Measurements from ENCODE around the gene SPEM2. TPM values are rescaled to one million over a fixed set of nuclear protein-coding genes. Genes with fewer than 3 reads are reported as not detected.
A peak's percentile ranks its signal among the peaks of the same experiment; 100 is the strongest.

Gene SPEM2
- not detected in 2 replicates for total RNA-seq (2021; fragmentation: NEBNext Ultra II Directional; extraction: Animal tissue kit (Norgen Biotek cat#: 25700))
- polyA plus RNA-seq (2011; rRNA removed): 0.03 and 0.17 TPM in 2 replicates
- 0.08 TPM for polyA plus RNA-seq (2011; cell fraction: cytosol; rRNA removed)
- polyA plus RNA-seq (2011; cell fraction: nucleus; rRNA removed): 0.50 TPM
- polyA plus RNA-seq (2012, experiment 1 of 2): 0.22 TPM in 1 of 4 replicates, not detected in the others
- polyA plus RNA-seq (2012, experiment 2 of 2): not detected
- 0.02 TPM for polyA plus RNA-seq (2013, experiment 1 of 2)
- polyA plus RNA-seq (2013, experiment 2 of 2): 0.07 TPM
- polyA minus RNA-seq (2011; rRNA and poly(A)+ RNA removed): not detected in 2 replicates
- polyA minus RNA-seq (2011; cell fraction: cytosol; rRNA and poly(A)+ RNA removed): not detected
- not detected for polyA minus RNA-seq (2011; cell fraction: nucleus; rRNA and poly(A)+ RNA removed)
- long read RNA-seq, experiment 1: 0 reads
- long read RNA-seq, experiment 2: 0 reads

DNA sequence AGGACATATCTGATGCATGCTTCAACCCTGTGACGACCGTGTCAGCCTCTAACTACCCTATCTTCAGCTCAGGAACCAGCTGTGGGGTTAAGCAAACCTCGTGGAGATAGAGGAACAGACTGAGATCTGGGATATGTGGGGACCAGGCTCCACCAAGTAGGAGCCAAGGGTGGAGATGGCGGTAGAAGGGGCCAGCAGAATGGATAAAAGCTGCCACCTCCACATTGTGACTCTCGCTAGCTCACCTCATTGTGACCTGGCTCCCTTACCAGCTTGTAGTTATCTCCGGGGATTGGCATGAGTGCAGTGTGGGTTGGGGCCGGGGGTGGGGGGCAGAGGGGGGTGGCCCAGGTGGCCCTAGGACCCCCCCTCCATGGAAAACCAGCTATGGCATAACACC, at the start of gene SPEM2:
Gene SPEM2 (plus strand): TSS at position 301 of the 400 bp plus-strand sequence. CDS start 73 bp downstream, at position 374.
- H2BK12ac ChIP-seq (ENCODE audit: low read depth, low read length): no peak within 1 kb of the TSS
- H2BK120ac ChIP-seq (replicated peaks; ENCODE audit: low read depth, low read length): no peak within 1 kb of the TSS
- H4K20me1 ChIP-seq (replicated peaks in 1 of 2; ENCODE audit: control insufficient read depth in 1 of 2, insufficient read depth in 2 of 2, low read length in 2 of 2): peaks cover 0 to 4% of the 10 kb centered on the region in 2 experiments
- no peak within 1 kb of the TSS for H2BK15ac ChIP-seq (ENCODE audit: low read length)
- WGBS, 2 experiments (ENCODE audit: extremely low coverage in 1 of 2, insufficient coverage in 1 of 2, insufficient read length in 1 of 2, insufficient replicate concordance in 2 of 2, low coverage in 1 of 2, low lambda C conversion rate in 2 of 2, missing lambda C conversion rate in 1 of 2): 88% methylated on average over 7 of the region's 7 CpGs; no CpG with 5 or more reads in 1 of the 2 experiments
- H2AFZ ChIP-seq (ENCODE audit: low read length): no peak within 1 kb of the TSS
- H3K4ac ChIP-seq (replicated peaks; ENCODE audit: insufficient read length, low read depth, low read length): no peak within 1 kb of the TSS
- H3K36me3 ChIP-seq (ENCODE audit: control insufficient read depth in 2 of 4, insufficient read depth in 4 of 4, low read length in 3 of 4): no peaks in the 10 kb centered on the region
- no peak within 1 kb of the TSS for H3K18ac ChIP-seq (ENCODE audit: extremely low read depth, low read length)
- no peak for TF ChIP-seq SRF (IDR thresholded peaks at IDR 0.05; ENCODE audit: low read depth, low read length)
- TF ChIP-seq HDAC2 (IDR thresholded peaks at IDR 0.05; ENCODE audit: borderline replicate concordance in 1 of 2, low read depth in 2 of 2, low read length in 2 of 2): no peak
- no peak for TF ChIP-seq ZNF274 (IDR thresholded peaks at IDR 0.05; ENCODE audit: borderline replicate concordance, extremely low read depth, low read length)
- no peak for TF ChIP-seq SIRT6 (IDR thresholded peaks at IDR 0.05; ENCODE audit: low read length)
- TF ChIP-seq, protein P1, sequence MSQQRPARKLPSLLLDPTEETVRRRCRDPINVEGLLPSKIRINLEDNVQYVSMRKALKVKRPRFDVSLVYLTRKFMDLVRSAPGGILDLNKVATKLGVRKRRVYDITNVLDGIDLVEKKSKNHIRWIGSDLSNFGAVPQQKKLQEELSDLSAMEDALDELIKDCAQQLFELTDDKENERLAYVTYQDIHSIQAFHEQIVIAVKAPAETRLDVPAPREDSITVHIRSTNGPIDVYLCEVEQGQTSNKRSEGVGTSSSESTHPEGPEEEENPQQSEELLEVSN (IDR thresholded peaks at IDR 0.05): no peak
- TF ChIP-seq RAD21 (IDR thresholded peaks at IDR 0.05 in 1 of 2, conservative IDR thresholded peaks at IDR 0.05 in 1 of 2; ENCODE audit: low read depth in 2 of 2, low read length in 2 of 2): no peak
- no peak for TF ChIP-seq JUND (IDR thresholded peaks at IDR 0.05; ENCODE audit: low read length)
- no peak for TF ChIP-seq ASH2L (IDR thresholded peaks at IDR 0.05; ENCODE audit: low read length)
- TF ChIP-seq JUN (IDR thresholded peaks at IDR 0.05; ENCODE audit: low read depth, low read length): no peak
- TF ChIP-seq SUZ12 (IDR thresholded peaks at IDR 0.05; ENCODE audit: low read length): no peak
- H3K9me3 ChIP-seq (ENCODE audit: insufficient read depth in 2 of 2, low read depth in 1 of 2, low read length in 1 of 2): no peaks in the 10 kb centered on the region
- H3K14ac ChIP-seq (ENCODE audit: insufficient read length): no peak within 1 kb of the TSS
- H3K9ac ChIP-seq (replicated peaks in 1 of 4; ENCODE audit: extremely low read depth in 1 of 4, low read depth in 3 of 4, low read length in 3 of 4): no peak within 1 kb of the TSS
- no peak within 1 kb of the TSS for H3K56ac ChIP-seq (replicated peaks; ENCODE audit: insufficient read length, low read depth, low read length)
- ChIA-PET CTCF (ENCODE audit: partially characterized antibody) (interaction anchor here (0.6 to 3.3 kb wide), 3 partner anchors 11 to 51 kb away, joined by 3 to 17 read pairs (median 3); partner anchors contain the start of gene TMEM102), POLR2A (ENCODE audit: partially characterized antibody) (interaction anchor here (0.8 to 2.6 kb wide), 3 partner anchors 8 to 58 kb away, joined by 3 to 13 read pairs (median 3); partner anchors contain the start of genes POLR2A and TMEM102)
- H3K23me2 ChIP-seq (ENCODE audit: low read depth, low read length): no peaks in the 10 kb centered on the region
- H4K91ac ChIP-seq (replicated peaks; ENCODE audit: insufficient read length, low read length): no peak within 1 kb of the TSS
- H2BK20ac ChIP-seq (ENCODE audit: low read length): no peak within 1 kb of the TSS
- no peak within 1 kb of the TSS for H3K27ac ChIP-seq (ENCODE audit: low read depth, low read length)
- H3K4me1 ChIP-seq (replicated peaks in 1 of 4; ENCODE audit: control insufficient read depth in 3 of 4, insufficient read depth in 4 of 4, low read length in 3 of 4): peaks cover 0 to 3% (median 0%) of the 10 kb centered on the region in 4 experiments; a peak in 1 of 7 replicates
- no peak within 1 kb of the TSS for H3K23ac ChIP-seq (ENCODE audit: insufficient read length)
- no peaks in the 10 kb centered on the region; a peak in 1 of 7 replicates for H3K27me3 ChIP-seq (replicated peaks in 1 of 4; ENCODE audit: control insufficient read depth in 3 of 4, extremely low read depth in 1 of 4, insufficient read depth in 3 of 4, low read length in 3 of 4)
- H2AK5ac ChIP-seq (ENCODE audit: low read depth, low read length): no peak within 1 kb of the TSS
- no peak for DNase-seq (ENCODE audit: low read depth in 1 of 2, low spot score in 2 of 2)
- H2BK5ac ChIP-seq (ENCODE audit: low read depth, low read length): no peak within 1 kb of the TSS
- no peaks in the 10 kb centered on the region for H3K79me1 ChIP-seq (ENCODE audit: low read depth, low read length)
- no peak within 1 kb of the TSS for H4K5ac ChIP-seq (ENCODE audit: insufficient read length, low read depth, low read length)
- H3K4me2 ChIP-seq (ENCODE audit: insufficient read depth in 1 of 2, low read depth in 2 of 2, low read length in 2 of 2): no peak within 1 kb of the TSS
- FAIRE-seq: no peak
- H4K8ac ChIP-seq (ENCODE audit: extremely low read depth, insufficient read depth, low read length): peak within 1 kb of the TSS; percentile 51; the same call in 1 of the 2 replicates
- no peak within 1 kb of the TSS for H3K4me3 ChIP-seq (ENCODE audit: extremely low read depth in 1 of 4, insufficient read depth in 2 of 4, low read depth in 3 of 4, low read length in 4 of 4)
- no peaks in the 10 kb centered on the region for H3K79me2 ChIP-seq (ENCODE audit: control insufficient read depth in 1 of 2, insufficient read depth in 2 of 2, low read length in 2 of 2)

All from H1 (cell line).